IPS-NIHi7 (cell line): ENCODE data around the gene LCLAT1.
A peak's percentile ranks its signal among the peaks of the same experiment; 100 is the strongest.

Experiments used
- DNase-seq: peaks from one replicate; pipeline ENCODE4 v3.0.0; 2012; ENCODE audit warnings: mixed read lengths; ENCODE audit errors: extremely low spot score

The LCLAT1 gene

GRCh38 chr2:30643674-30644073 is 196.6 kb downstream of the LCLAT1 start:
- DNase-seq, result no peak

DNA sequence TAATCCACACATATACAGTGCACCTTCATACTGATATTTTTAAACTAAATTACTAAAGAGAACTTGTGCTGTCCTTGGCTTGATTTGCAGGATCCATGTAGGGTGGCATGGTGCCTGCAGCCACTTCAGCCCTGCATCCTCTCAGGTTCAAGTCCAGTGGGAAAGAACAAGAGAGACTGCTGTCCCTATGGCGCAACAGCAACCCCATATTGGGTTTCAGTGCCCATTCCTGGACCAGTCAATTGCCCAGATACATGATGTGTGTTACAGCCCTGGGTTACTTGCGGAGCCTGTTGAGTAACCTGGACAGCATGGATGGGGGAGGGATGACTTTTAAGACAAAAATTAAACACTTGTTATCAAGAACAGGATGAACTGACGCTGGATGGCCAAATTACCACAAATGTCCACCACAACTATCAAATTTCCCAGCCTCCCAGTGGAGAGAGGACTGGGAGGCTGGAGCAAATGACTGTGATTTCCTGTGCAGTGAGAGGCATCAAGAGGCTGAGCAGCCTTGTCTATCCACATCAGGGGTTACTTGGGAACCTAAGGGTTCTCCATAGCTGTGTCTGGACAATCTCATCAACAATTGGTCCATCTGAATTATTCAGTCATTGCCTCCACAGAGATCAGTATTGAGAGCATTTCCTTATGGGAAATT is 198.2 kb downstream of the LCLAT1 start:
- DNase-seq, result no peak

DNA sequence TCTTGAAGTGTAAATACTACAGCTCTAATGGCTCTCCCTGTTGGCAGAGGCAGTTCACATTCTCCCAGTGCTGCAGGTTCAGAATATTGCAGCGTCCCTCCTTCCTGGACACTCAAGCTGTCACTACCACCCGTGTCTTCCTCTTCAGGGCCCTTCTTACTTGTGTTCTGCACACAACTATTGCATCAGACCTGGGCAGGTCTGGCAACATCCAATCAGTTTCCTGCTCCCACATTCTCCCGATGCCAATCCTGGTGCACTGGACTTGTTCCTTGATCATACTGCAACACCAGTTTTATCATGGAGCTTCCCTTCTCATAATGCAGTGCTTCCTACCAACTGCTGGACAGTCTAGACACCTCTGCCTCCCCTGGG is 198.7 kb downstream of the LCLAT1 start:
- no peak for DNase-seq

- DNase-seq, result no peak
Measured at GRCh38 chr2:30647752-30648457, 200.9 kb downstream of the LCLAT1 start.

- DNase-seq, result no peak
Measured at GRCh38 chr2:30649278-30649677, 202.2 kb downstream of the LCLAT1 start.

GRCh38 chr2:30649828-30650227 is 202.8 kb downstream of the LCLAT1 start:
- DNase-seq, result no peak

DNA sequence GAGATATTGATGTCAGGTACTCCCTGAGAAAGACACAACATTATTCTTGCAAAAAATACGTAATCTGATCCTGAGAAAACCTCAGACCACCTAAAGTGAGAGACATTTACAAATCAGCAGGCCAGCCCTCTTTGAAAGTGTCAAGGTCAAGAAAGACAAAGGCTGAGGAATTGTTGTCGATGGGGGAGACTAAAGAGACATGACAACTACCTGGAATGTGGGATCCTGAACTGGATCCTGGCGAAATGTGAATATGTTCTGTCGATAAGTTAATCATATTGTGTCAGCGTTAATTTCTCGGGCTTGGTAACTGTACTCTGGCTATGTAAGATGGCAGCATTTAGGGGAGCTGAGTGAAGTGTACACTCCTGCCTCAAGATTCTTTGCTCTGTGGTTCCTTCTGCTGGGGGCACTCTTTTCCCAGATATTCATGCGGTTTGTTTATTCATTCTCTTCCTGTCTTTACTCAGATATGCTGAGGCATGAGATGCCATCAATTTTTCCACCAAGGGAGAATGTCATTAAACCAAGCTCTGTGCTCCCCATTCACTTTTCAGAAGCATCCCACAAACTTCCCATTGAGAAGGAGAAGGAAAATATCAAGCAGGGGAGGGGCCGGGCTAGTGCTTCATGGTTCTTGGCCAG is 205.3 kb downstream of the LCLAT1 start:
- peak; percentile 34 for DNase-seq

GRCh38 chr2:30653847-30654246 is 206.8 kb downstream of the LCLAT1 start:
- no peak for DNase-seq

DNA sequence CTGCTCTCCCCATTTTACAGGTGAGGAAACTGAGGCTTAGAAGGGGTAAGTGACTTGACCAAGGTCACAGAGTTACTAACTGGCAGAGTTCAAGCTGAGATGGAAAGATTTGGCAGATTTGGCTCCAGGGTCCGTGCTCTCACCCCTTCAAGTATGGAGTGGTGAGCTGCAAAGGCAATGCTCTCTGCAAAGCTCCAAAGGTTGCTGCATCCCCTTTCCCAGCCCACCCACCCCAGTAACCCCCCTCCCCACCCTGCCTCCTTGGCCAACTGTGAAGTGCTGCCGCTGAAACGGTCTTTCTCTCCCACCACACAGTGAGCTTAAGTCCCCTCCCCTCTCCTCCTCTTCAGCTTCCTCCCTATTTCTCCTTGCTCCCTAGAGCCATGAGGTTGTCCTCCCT is 207.4 kb downstream of the LCLAT1 start:
- no peak for DNase-seq

GRCh38 chr2:30655211-30655610 is 208.2 kb downstream of the LCLAT1 start:
- DNase-seq, result no peak

DNA sequence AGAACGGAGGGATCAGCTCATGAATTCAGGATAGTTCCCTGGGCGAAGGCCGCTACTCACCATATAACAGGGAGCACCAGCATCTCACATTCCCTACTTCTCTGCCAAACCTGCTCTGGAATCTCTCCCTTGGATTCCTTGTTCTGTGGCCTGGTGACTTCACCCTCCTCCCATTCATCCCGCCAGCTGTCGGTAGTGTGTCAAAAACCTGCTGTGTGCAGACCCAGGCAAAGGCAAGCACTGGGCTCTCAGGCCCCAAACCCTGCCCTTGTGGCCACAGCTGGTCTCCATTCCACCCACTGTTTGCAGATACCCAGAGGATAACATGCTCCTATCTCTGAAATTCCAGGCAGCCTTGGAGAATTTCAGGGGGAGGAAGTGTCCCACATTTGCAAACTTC is 208.6 kb downstream of the LCLAT1 start:
- DNase-seq, result no peak

- no peak for DNase-seq
Measured at GRCh38 chr2:30656079-30656478, 209.0 kb downstream of the LCLAT1 start.

- no peak for DNase-seq
Measured at GRCh38 chr2:30661173-30662107, 214.4 kb downstream of the LCLAT1 start.

- DNase-seq, result no peak
Measured at GRCh38 chr2:30662268-30663131, 215.5 kb downstream of the LCLAT1 start.

DNA sequence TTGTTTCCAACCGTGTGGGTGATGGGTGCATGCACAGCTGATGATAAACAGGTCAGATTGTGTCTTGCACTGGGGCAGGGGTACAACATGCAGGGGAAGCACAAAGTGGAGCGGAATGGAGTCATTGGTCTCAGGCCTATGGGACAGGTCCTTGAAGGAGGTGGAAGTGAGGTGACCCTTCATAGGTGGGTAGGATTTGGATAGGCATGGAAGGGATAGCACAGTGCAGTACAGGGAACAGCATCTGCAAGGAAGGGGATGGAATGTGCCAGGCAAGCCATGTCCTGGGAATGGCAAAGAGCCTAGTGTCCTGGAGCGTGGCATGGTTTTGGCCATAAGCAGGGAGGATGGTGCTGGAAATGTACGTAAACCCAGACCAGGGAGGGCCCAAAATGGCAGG is 216.3 kb downstream of the LCLAT1 start:
- DNase-seq, result no peak

DNA sequence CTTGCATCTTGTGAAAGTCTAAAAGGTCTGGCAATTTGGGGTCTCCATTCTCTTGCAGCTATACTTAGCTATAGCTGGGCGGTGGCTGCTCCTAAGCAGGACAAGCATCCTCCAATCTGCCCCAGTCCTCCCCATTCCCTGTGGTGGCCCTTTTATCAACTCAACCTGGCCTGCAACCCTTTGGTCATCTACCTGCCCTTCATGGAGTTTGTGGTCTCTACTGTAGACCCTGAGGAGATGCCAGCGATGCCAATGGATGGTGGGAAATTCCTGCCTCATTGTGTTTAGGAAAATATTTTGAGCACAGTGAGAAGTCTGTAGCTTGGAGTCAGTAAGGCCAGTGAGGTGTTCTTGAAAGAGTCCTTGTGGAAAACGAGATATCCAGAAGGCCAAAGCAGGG is 216.8 kb downstream of the LCLAT1 start:
- DNase-seq, result no peak

GRCh38 chr2:30664761-30665358 is 217.8 kb downstream of the LCLAT1 start:
- peak; percentile 36 for DNase-seq

GRCh38 chr2:30665761-30666265 is 218.8 kb downstream of the LCLAT1 start:
- DNase-seq, result no peak

DNA sequence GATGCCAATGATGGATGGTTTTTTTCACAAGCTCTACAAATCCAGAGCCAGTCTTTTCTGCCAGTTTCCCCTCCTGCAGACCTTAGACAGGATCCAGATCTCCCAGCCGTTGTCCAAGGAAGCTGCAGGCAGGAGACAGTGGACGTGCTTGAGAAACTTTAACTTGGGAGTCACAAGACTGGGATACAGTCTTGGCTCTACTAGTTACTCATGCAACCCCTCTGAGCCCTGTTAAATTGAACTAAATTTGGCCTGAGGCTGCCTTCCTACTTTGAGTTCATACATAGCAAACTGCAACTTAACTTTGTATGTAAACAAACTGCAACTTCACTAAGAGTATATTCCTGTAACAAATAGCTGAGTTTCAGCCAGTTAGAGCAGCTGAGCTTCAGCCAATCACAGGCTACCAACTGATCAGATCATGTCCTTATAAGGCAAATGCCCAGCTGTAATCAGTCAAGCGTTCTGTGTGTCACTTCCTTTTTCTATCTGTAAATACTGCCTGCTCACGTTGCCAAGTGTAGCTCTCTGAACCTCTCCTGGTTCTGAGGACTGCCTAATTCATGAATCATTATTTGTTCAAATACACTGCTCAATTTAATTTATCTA is 219.3 kb downstream of the LCLAT1 start:
- no peak for DNase-seq

DNA sequence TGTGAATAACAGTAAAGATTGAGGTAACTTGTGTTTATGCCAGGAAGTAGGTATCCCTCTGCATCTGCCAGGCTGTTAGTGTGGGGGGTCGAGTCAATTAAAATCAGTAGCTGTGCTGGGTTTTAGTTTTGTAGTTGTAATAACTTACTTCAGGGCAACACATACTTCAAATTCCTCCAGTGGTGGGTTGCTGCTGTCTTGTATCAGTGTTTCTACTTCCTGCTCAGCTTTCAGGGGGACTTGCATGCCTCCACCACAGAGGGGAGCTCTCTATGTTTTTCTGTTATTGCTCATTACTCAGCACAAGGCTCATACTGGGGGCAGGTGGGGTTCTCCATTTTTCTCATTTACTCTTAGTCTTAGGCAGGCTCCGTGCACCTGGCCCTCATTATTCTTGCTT is 223.4 kb downstream of the LCLAT1 start:
- peak; percentile 55 for DNase-seq
